ENCODE data around the gene MED13.

MED13 gene

GRCh38 chr17:62099532-62099931, 34.5 kb upstream of the MED13 start:
- Histone ChIP-seq H3K27me3 (ENCODE audit: insufficient read depth, low read depth) (no peaks in the 10 kb centered on the region), H3K4me2 (no peak overlapping the region), H3K79me2 (ENCODE audit: insufficient read depth, low read depth) (no peaks in the 10 kb centered on the region), H3K4me1 (ENCODE audit: low read depth, poor library complexity, severe bottlenecking) (peaks cover 15% of the 10 kb centered on the region), H3K27ac (no peak overlapping the region), H2AFZ (ENCODE audit: low read depth) (no peak overlapping the region), H4K20me1 (ENCODE audit: insufficient read depth) (no peaks in the 10 kb centered on the region), H3K9ac (no peak overlapping the region), H3K36me3 (ENCODE audit: insufficient read depth) (no peaks in the 10 kb centered on the region), H3K4me3 (IDR thresholded peaks at IDR 0.05; ENCODE audit: insufficient read depth, low read depth, low read length) (no peak overlapping the region)
- TF ChIP-seq CTCF (conservative IDR thresholded peaks at IDR 0.05; ENCODE audit: low read depth, low read length) = no peak

- Histone ChIP-seq H3K9ac (no peak overlapping the region), H3K36me3 (ENCODE audit: insufficient read depth) (no peaks in the 10 kb centered on the region), H4K20me1 (ENCODE audit: insufficient read depth) (no peaks in the 10 kb centered on the region), H3K4me2 (peak overlapping the region; percentile 39; the same call in 1 of the 2 replicates), H3K4me1 (ENCODE audit: low read depth, poor library complexity, severe bottlenecking) (peaks cover 15% of the 10 kb centered on the region), H3K4me3 (IDR thresholded peaks at IDR 0.05; ENCODE audit: insufficient read depth, low read depth, low read length) (no peak overlapping the region), H3K79me2 (ENCODE audit: insufficient read depth, low read depth) (no peaks in the 10 kb centered on the region), H2AFZ (ENCODE audit: low read depth) (no peak overlapping the region), H3K27ac (no peak overlapping the region), H3K27me3 (ENCODE audit: insufficient read depth, low read depth) (no peaks in the 10 kb centered on the region)
- no peak for TF ChIP-seq CTCF (conservative IDR thresholded peaks at IDR 0.05; ENCODE audit: low read depth, low read length)
Measured at GRCh38 chr17:62098623-62099231, 33.6 kb upstream of the MED13 start.

- Histone ChIP-seq H3K27me3 (ENCODE audit: insufficient read depth, low read depth) (no peaks in the 10 kb centered on the region), H3K79me2 (ENCODE audit: insufficient read depth, low read depth) (no peaks in the 10 kb centered on the region), H2AFZ (ENCODE audit: low read depth) (no peak overlapping the region), H3K9ac (no peak overlapping the region), H3K4me3 (IDR thresholded peaks at IDR 0.05; ENCODE audit: insufficient read depth, low read depth, low read length) (no peak overlapping the region), H3K4me1 (ENCODE audit: low read depth, poor library complexity, severe bottlenecking) (peaks cover 15% of the 10 kb centered on the region), H3K36me3 (ENCODE audit: insufficient read depth) (no peaks in the 10 kb centered on the region), H4K20me1 (ENCODE audit: insufficient read depth) (no peaks in the 10 kb centered on the region), H3K27ac (no peak overlapping the region), H3K4me2 (no peak overlapping the region)
- TF ChIP-seq CTCF (conservative IDR thresholded peaks at IDR 0.05; ENCODE audit: low read depth, low read length) = no peak
Measured at GRCh38 chr17:62096401-62096670, 31.3 kb upstream of the MED13 start.

- Histone ChIP-seq H3K27ac (no peak overlapping the region), H3K79me2 (ENCODE audit: insufficient read depth, low read depth) (no peaks in the 10 kb centered on the region), H4K20me1 (ENCODE audit: insufficient read depth) (no peaks in the 10 kb centered on the region), H3K36me3 (ENCODE audit: insufficient read depth) (no peaks in the 10 kb centered on the region), H2AFZ (ENCODE audit: low read depth) (no peak overlapping the region), H3K4me3 (IDR thresholded peaks at IDR 0.05; ENCODE audit: insufficient read depth, low read depth, low read length) (no peak overlapping the region), H3K9ac (no peak overlapping the region), H3K4me2 (no peak overlapping the region), H3K4me1 (ENCODE audit: low read depth, poor library complexity, severe bottlenecking) (peaks cover 14% of the 10 kb centered on the region), H3K27me3 (ENCODE audit: insufficient read depth, low read depth) (no peaks in the 10 kb centered on the region)
- no peak for TF ChIP-seq CTCF (conservative IDR thresholded peaks at IDR 0.05; ENCODE audit: low read depth, low read length)
Measured at GRCh38 chr17:62094175-62094574, 29.1 kb upstream of the MED13 start.

Data from KMS-11 (cell line).